ENCODE measurements around the gene SOX13.

- TF ChIP-seq CTCF (IDR thresholded peaks at IDR 0.05) (no peak), EZH2phosphoT487 (IDR thresholded peaks at IDR 0.05) (no peak)
These were observed 53.5 kb downstream of the SOX13 start for GRCh38 chr1:204126386-204126785.

Data from neural progenitor cell (in vitro differentiated cells).